HUES64 (cell line): ENCODE data around the gene HIVEP3.

Experiments used
- H3K27ac ChIP-seq: 2 replicates; pipeline ENCODE4 v1.7.0; 2013; ENCODE audit warnings: low read depth, low read length, inconsistent platforms
- H3K27me3 ChIP-seq: 2 replicates; pipeline ENCODE4 v1.6.1; 2013; ENCODE audit warnings: mild to moderate bottlenecking, low read length; ENCODE audit not compliant: insufficient read depth
- H3K36me3 ChIP-seq: 2 replicates; pipeline ENCODE4 v1.6.1; 2013; ENCODE audit warnings: mild to moderate bottlenecking, low read length; ENCODE audit not compliant: insufficient read depth
- H3K4me1 ChIP-seq: 2 replicates; pipeline ENCODE4 v1.6.1; 2013; ENCODE audit warnings: mild to moderate bottlenecking, low read length, moderate library complexity; ENCODE audit not compliant: insufficient read depth
- H3K4me3 ChIP-seq: 2 replicates; pipeline ENCODE4 v1.5.1; 2013; ENCODE audit warnings: mild to moderate bottlenecking, low read length, moderate library complexity
- H3K9ac ChIP-seq: 2 replicates; pipeline ENCODE4 v1.6.1; 2013; ENCODE audit warnings: mild to moderate bottlenecking, low read depth, low read length
- H3K9me3 ChIP-seq: 2 replicates; pipeline ENCODE4 v1.6.1; 2013; ENCODE audit warnings: low read depth, low read length; ENCODE audit not compliant: insufficient read depth
- WGBS: fragments of 150-250, 120-280 bp; methylation state at CpG from one replicate; pipeline ENCODE4 v1.1.7; 2013; ENCODE audit warnings: missing lambda C conversion rate; 5-methylcytosine and 5-hydroxymethylcytosine counted together

HIVEP3 gene

GRCh38 chr1:41498391-41498790 lies 420.3 kb downstream of the HIVEP3 start:
- peaks cover 23% of the 10 kb centered on the region for H3K4me1 ChIP-seq
- peaks cover 13% of the 10 kb centered on the region; the same call in 1 of the 2 replicates for H3K27me3 ChIP-seq
- no peaks in the 10 kb centered on the region for H3K9me3 ChIP-seq
- no peak overlapping the region for H3K9ac ChIP-seq
- no peak overlapping the region for H3K4me3 ChIP-seq
- WGBS, result 89% methylated on average over 5 of the region's 5 CpGs
- no peaks in the 10 kb centered on the region for H3K36me3 ChIP-seq
- no peak overlapping the region for H3K27ac ChIP-seq

- peaks cover 23% of the 10 kb centered on the region for H3K4me1 ChIP-seq
- no peaks in the 10 kb centered on the region for H3K36me3 ChIP-seq
- H3K9me3 ChIP-seq, result no peaks in the 10 kb centered on the region
- 74% methylated on average over 7 of the region's 7 CpGs for WGBS
- H3K9ac ChIP-seq, result 0 out of 2 replicates have a peak overlapping the region, but pooled peaks have one; percentile 86
- H3K27me3 ChIP-seq, result peaks cover 13% of the 10 kb centered on the region; the same call in 1 of the 2 replicates
- no peak overlapping the region for H3K4me3 ChIP-seq
- no peak overlapping the region for H3K27ac ChIP-seq
Observed at GRCh38 chr1:41497461-41498030, 421.2 kb downstream of the HIVEP3 start.

GRCh38 chr1:41497056-41497440 lies 421.7 kb downstream of the HIVEP3 start:
- H3K4me1 ChIP-seq, result peaks cover 23% of the 10 kb centered on the region
- WGBS, result 85% methylated on average over 13 of the region's 13 CpGs
- peak overlapping the region; percentile 86 for H3K9ac ChIP-seq
- no peak overlapping the region for H3K4me3 ChIP-seq
- no peaks in the 10 kb centered on the region for H3K36me3 ChIP-seq
- H3K27me3 ChIP-seq, result peaks cover 13% of the 10 kb centered on the region; the same call in 1 of the 2 replicates
- no peaks in the 10 kb centered on the region for H3K9me3 ChIP-seq
- H3K27ac ChIP-seq, result peak overlapping the region; percentile 75

GRCh38 chr1:41496080-41497055 lies 422.4 kb downstream of the HIVEP3 start:
- WGBS, result 8% methylated on average over 74 of the region's 74 CpGs
- Histone ChIP-seq H3K36me3 (no peaks in the 10 kb centered on the region), H3K9me3 (no peaks in the 10 kb centered on the region), H3K27me3 (peaks cover 13% of the 10 kb centered on the region; the same call in 1 of the 2 replicates), H3K27ac (peak overlapping the region; percentile 75), H3K4me3 (peak overlapping the region; percentile 40), H3K4me1 (peaks cover 23% of the 10 kb centered on the region), H3K9ac (peak overlapping the region; percentile 86)

- WGBS, result 54% methylated on average over 19 of the region's 19 CpGs
- Histone ChIP-seq H3K27me3 (peaks cover 13% of the 10 kb centered on the region; the same call in 1 of the 2 replicates), H3K27ac (peak overlapping the region; percentile 75), H3K9me3 (no peaks in the 10 kb centered on the region), H3K36me3 (no peaks in the 10 kb centered on the region), H3K9ac (peak overlapping the region; percentile 86; the same call in 1 of the 2 replicates), H3K4me3 (peak overlapping the region; percentile 40), H3K4me1 (peaks cover 23% of the 10 kb centered on the region)
Observed at GRCh38 chr1:41495210-41495948, 423.3 kb downstream of the HIVEP3 start.

- WGBS, result 88% methylated on average over 17 of the region's 17 CpGs
- Histone ChIP-seq H3K9ac (no peak overlapping the region), H3K4me3 (no peak overlapping the region)
Observed at GRCh38 chr1:41494351-41495209, 424.1 kb downstream of the HIVEP3 start.

GRCh38 chr1:41493626-41494350 lies 424.9 kb downstream of the HIVEP3 start:
- Histone ChIP-seq H3K36me3 (no peaks in the 10 kb centered on the region), H3K27ac (no peak overlapping the region), H3K9me3 (no peaks in the 10 kb centered on the region), H3K4me3 (no peak overlapping the region), H3K27me3 (peaks cover 13% of the 10 kb centered on the region; the same call in 1 of the 2 replicates), H3K4me1 (peaks cover 23% of the 10 kb centered on the region), H3K9ac (no peak overlapping the region)
- WGBS, result 93% methylated on average over 9 of the region's 9 CpGs

More at GRCh38 chr1:41494351-41495209, 424.1 kb downstream of the HIVEP3 start:
- peaks cover 23% of the 10 kb centered on the region for H3K4me1 ChIP-seq
- H3K27ac ChIP-seq, result no peak overlapping the region
- H3K9me3 ChIP-seq, result no peaks in the 10 kb centered on the region
- no peaks in the 10 kb centered on the region for H3K36me3 ChIP-seq
- peaks cover 13% of the 10 kb centered on the region; the same call in 1 of the 2 replicates for H3K27me3 ChIP-seq

GRCh38 chr1:41493117-41493536 lies 425.6 kb downstream of the HIVEP3 start:
- H3K9me3 ChIP-seq, result no peaks in the 10 kb centered on the region
- WGBS, result 95% methylated on average over 5 of the region's 5 CpGs
- no peaks in the 10 kb centered on the region for H3K36me3 ChIP-seq
- H3K9ac ChIP-seq, result no peak overlapping the region
- H3K4me1 ChIP-seq, result peaks cover 20% of the 10 kb centered on the region
- H3K27ac ChIP-seq, result no peak overlapping the region
- no peak overlapping the region for H3K4me3 ChIP-seq
- peaks cover 13% of the 10 kb centered on the region; the same call in 1 of the 2 replicates for H3K27me3 ChIP-seq

- Histone ChIP-seq H3K4me3 (no peak overlapping the region), H3K9ac (no peak overlapping the region), H3K27ac (no peak overlapping the region), H3K27me3 (peaks cover 13% of the 10 kb centered on the region; the same call in 1 of the 2 replicates), H3K4me1 (peaks cover 28% of the 10 kb centered on the region), H3K9me3 (no peaks in the 10 kb centered on the region), H3K36me3 (no peaks in the 10 kb centered on the region)
- 77% methylated on average over 7 of the region's 7 CpGs for WGBS
Observed at GRCh38 chr1:41492341-41492848, 426.3 kb downstream of the HIVEP3 start.
